ENCODE measurements around the gene RASGRP1. TPM values are rescaled to one million over a fixed set of nuclear protein-coding genes. Genes with fewer than 3 reads are reported as not detected.

Gene RASGRP1
- total RNA-seq, 1 experiment from 2014 or later: 1.6 TPM

- intact Hi-C loops (cut with micrococcal nuclease): no loop called here
- Histone ChIP-seq H3K27me3 (ENCODE audit: insufficient read depth, low read length) (no peaks in the 10 kb centered on the region; the same call in 1 of the 2 replicates), H3K36me3 (ENCODE audit: control insufficient read depth in 1 of 2, insufficient read depth in 2 of 2, low read length in 2 of 2) (no peaks in the 10 kb centered on the region), H3K27ac (ENCODE audit: low read depth, low read length) (no peak overlapping the region), H3K4me3 (replicated peaks in 1 of 2; ENCODE audit: low read depth in 1 of 2, low read length in 2 of 2) (no peak overlapping the region), H3K9me3 (ENCODE audit: control insufficient read depth in 1 of 2, insufficient read depth in 1 of 2, low read depth in 1 of 2, low read length in 2 of 2) (no peaks in the 10 kb centered on the region), H3K79me2 (ENCODE audit: insufficient read depth, low read length) (no peaks in the 10 kb centered on the region), H3K9ac (ENCODE audit: low read length) (no peak overlapping the region), H3K4me1 (ENCODE audit: control insufficient read depth in 1 of 2, insufficient read depth in 2 of 2, low read length in 2 of 2) (0 out of 4 replicates have a peak, but pooled peaks cover 3 to 9% of the 10 kb centered on the region in 2 experiments), H2AFZ (ENCODE audit: low read depth, low read length, poor library complexity, severe bottlenecking) (no peak overlapping the region), H3K4me2 (ENCODE audit: low read length) (no peak overlapping the region), H4K20me1 (ENCODE audit: insufficient read depth) (no peaks in the 10 kb centered on the region), H3K9me2 (ENCODE audit: insufficient read depth) (no peaks in the 10 kb centered on the region)
- POLR2A ChIA-PET: no interaction called here
- BruUV-seq (replicated peaks): no TSS peak
- CTCF ChIA-PET: no interaction called here
- TF ChIP-seq JUND (IDR thresholded peaks at IDR 0.05): no peak
- TF ChIP-seq TCF7L2 (IDR thresholded peaks at IDR 0.05; ENCODE audit: borderline replicate concordance, extremely low read depth, insufficient read depth, insufficient read length): no peak
- no peak for TF ChIP-seq POLR2A (IDR thresholded peaks at IDR 0.05; ENCODE audit: borderline replicate concordance, extremely low read depth, insufficient read depth, insufficient read length)
- no peak for TF ChIP-seq MAX (IDR thresholded peaks at IDR 0.05)
- no peak for TF ChIP-seq POLR2AphosphoS5 (IDR thresholded peaks at IDR 0.05; ENCODE audit: low read depth, low read length)
- TF ChIP-seq FOSL1 (IDR thresholded peaks at IDR 0.05; ENCODE audit: low read depth): no peak
- TF ChIP-seq, protein P1, sequence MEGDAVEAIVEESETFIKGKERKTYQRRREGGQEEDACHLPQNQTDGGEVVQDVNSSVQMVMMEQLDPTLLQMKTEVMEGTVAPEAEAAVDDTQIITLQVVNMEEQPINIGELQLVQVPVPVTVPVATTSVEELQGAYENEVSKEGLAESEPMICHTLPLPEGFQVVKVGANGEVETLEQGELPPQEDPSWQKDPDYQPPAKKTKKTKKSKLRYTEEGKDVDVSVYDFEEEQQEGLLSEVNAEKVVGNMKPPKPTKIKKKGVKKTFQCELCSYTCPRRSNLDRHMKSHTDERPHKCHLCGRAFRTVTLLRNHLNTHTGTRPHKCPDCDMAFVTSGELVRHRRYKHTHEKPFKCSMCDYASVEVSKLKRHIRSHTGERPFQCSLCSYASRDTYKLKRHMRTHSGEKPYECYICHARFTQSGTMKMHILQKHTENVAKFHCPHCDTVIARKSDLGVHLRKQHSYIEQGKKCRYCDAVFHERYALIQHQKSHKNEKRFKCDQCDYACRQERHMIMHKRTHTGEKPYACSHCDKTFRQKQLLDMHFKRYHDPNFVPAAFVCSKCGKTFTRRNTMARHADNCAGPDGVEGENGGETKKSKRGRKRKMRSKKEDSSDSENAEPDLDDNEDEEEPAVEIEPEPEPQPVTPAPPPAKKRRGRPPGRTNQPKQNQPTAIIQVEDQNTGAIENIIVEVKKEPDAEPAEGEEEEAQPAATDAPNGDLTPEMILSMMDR (IDR thresholded peaks at IDR 0.05 in 2 of 3, conservative IDR thresholded peaks at IDR 0.05 in 1 of 3; ENCODE audit: borderline replicate concordance in 1 of 3, insufficient read depth in 1 of 3, low read depth in 2 of 3, low read length in 2 of 3): no peak
- no peak for TF ChIP-seq SP1 (IDR thresholded peaks at IDR 0.05; ENCODE audit: low read depth)
- no peak for TF ChIP-seq CBX3 (IDR thresholded peaks at IDR 0.05; ENCODE audit: low read depth)
- TF ChIP-seq EZH2phosphoT487 (IDR thresholded peaks at IDR 0.05; ENCODE audit: borderline replicate concordance): no peak
- no peak for TF ChIP-seq EGR1 (IDR thresholded peaks at IDR 0.05; ENCODE audit: low read depth)
- no peak for TF ChIP-seq RAD21 (IDR thresholded peaks at IDR 0.05; ENCODE audit: low read depth)
- no peak for TF ChIP-seq ZNF274 (IDR thresholded peaks at IDR 0.05; ENCODE audit: low read depth, low read length)
- no peak for TF ChIP-seq SIN3A (IDR thresholded peaks at IDR 0.05; ENCODE audit: low read depth)
- no peak for TF ChIP-seq EZH2 (IDR thresholded peaks at IDR 0.05)
- ATAC-seq: no peak
- RAD21 ChIA-PET (ENCODE audit: low non-redundant PET in 1 of 2, low total read pairs in 2 of 2, uncharacterized antibody in 2 of 2, unreplicated experiment in 2 of 2): no interaction called here
- no peak for DNase-seq (ENCODE audit: low read depth, low spot score)
Observed at GRCh38 chr15:38535491-38536200, 29.0 kb downstream of the RASGRP1 start.

Measured in HCT116 (cell line).